Measurements from ENCODE around the gene TP63. TPM values are rescaled to one million over a fixed set of nuclear protein-coding genes. Genes with fewer than 3 reads are reported as not detected.

TP63 gene
- polyA plus RNA-seq, 2 of the 4 experiments (the other 2 are of a cell fraction): 1.5 to 5.4 TPM

- WGBS (ENCODE audit: missing lambda C conversion rate): 82% methylated on average over 4 of the region's 4 CpGs
- Histone ChIP-seq H3K27ac (no peak overlapping the region), H3K4me2 (no peak overlapping the region), H3K4me1 (no peaks in the 10 kb centered on the region), H3K9me3 (no peaks in the 10 kb centered on the region), H3K4me3 (no peak overlapping the region)
- no peak for ATAC-seq
- no peak for DNase-seq (ENCODE audit: low read depth in 1 of 2, low spot score in 1 of 2)
- no peak for FAIRE-seq
- CTCF ChIA-PET: no interaction called here
- no peak for TF ChIP-seq HEYL (CRISPR knock-in tag; IDR thresholded peaks at IDR 0.05)
- TF ChIP-seq MAFK (IDR thresholded peaks at IDR 0.05; ENCODE audit: partially characterized antibody): no peak
- TF ChIP-seq ESRRA (IDR thresholded peaks at IDR 0.05; ENCODE audit: borderline replicate concordance, low read length): no peak
- POLR2A ChIA-PET: no interaction called here
These were observed 174.3 kb downstream of the TP63 start for GRCh38 chr3:189805375-189806067.

- Histone ChIP-seq H3K4me2 (no peak overlapping the region), H3K4me3 (no peak overlapping the region), H3K4me1 (no peaks in the 10 kb centered on the region), H3K9me3 (no peaks in the 10 kb centered on the region), H3K27ac (peak overlapping the region in 1 of 2 experiments; percentile 22; a peak in 1 of 6 replicates)
- 82% methylated on average over 11 of the region's 11 CpGs for WGBS (ENCODE audit: missing lambda C conversion rate)
- ChIA-PET CTCF (no interaction called here), POLR2A (no interaction called here)
- FAIRE-seq (no peak), ATAC-seq (no peak), DNase-seq (ENCODE audit: low read depth in 1 of 2, low spot score in 1 of 2) (no peak)
- TF ChIP-seq ATOH8 (CRISPR knock-in tag; IDR thresholded peaks at IDR 0.05; ENCODE audit: low read depth) (no peak), RCOR1 (IDR thresholded peaks at IDR 0.05; ENCODE audit: low read depth, low read length) (no peak), SREBF2 (IDR thresholded peaks at IDR 0.05) (no peak), PBX3 (IDR thresholded peaks at IDR 0.05) (no peak), FOXS1 (CRISPR knock-in tag; IDR thresholded peaks at IDR 0.05) (no peak), CHD4 (IDR thresholded peaks at IDR 0.05; ENCODE audit: borderline replicate concordance) (no peak), EP300 (IDR thresholded peaks at IDR 0.05) (no peak), KDM5A (IDR thresholded peaks at IDR 0.05) (no peak), CHD2 (IDR thresholded peaks at IDR 0.05; ENCODE audit: low read length, partially characterized antibody) (no peak), RNF2 (IDR thresholded peaks at IDR 0.05; ENCODE audit: borderline replicate concordance, low read depth) (no peak), POLR2A (IDR thresholded peaks at IDR 0.05; ENCODE audit: low read length) (no peak), HOXB13 (CRISPR knock-in tag; IDR thresholded peaks at IDR 0.05; ENCODE audit: low read depth) (no peak), SMC3 (IDR thresholded peaks at IDR 0.05) (no peak), ZFP36 (IDR thresholded peaks at IDR 0.05; ENCODE audit: borderline replicate concordance, partially characterized antibody) (no peak)
These were observed 175.2 kb downstream of the TP63 start for GRCh38 chr3:189806171-189806951.

GRCh38 chr3:189808246-189809007, 177.2 kb downstream of the TP63 start:
- no peak for TF ChIP-seq FOSL2 (IDR thresholded peaks at IDR 0.05)
- TF ChIP-seq FOSL2 (CRISPR knock-in tag; IDR thresholded peaks at IDR 0.05): no peak
- TF ChIP-seq ZFP36 (IDR thresholded peaks at IDR 0.05; ENCODE audit: borderline replicate concordance, partially characterized antibody): no peak
- no peak for TF ChIP-seq NFE2L2 (conservative IDR thresholded peaks at IDR 0.05; ENCODE audit: low read length)
- no peak for TF ChIP-seq ATOH8 (CRISPR knock-in tag; IDR thresholded peaks at IDR 0.05; ENCODE audit: low read depth)
- TF ChIP-seq ZSCAN20 (CRISPR knock-in tag; IDR thresholded peaks at IDR 0.05): no peak
- no peak for TF ChIP-seq POLR2AphosphoS2 (conservative IDR thresholded peaks at IDR 0.05; ENCODE audit: low read length)
- FAIRE-seq: no peak
- Histone ChIP-seq H3K4me2 (no peak overlapping the region), H3K4me3 (no peak overlapping the region), H3K9me3 (no peaks in the 10 kb centered on the region), H3K27ac (no peak overlapping the region), H3K4me1 (no peaks in the 10 kb centered on the region)
- ATAC-seq: no peak
- DNase-seq (ENCODE audit: low read depth in 1 of 2, low spot score in 1 of 2): no peak
- ChIA-PET CTCF (interaction anchor here (1.0 kb wide), 1 partner anchor 21 kb away, joined by 3 read pairs; no protein-coding TSS in a partner anchor), POLR2A (no interaction called here)
- 91% methylated on average over 28 of the region's 29 CpGs for WGBS (ENCODE audit: missing lambda C conversion rate)

Data from A549 (cell line).